ENCODE results near the gene NOBOX.
"Not testable (repeated sequence)": the region's sequence is repeated elsewhere in the genome, so short reads cannot be mapped to it uniquely, and the experiment has no call there.

NOBOX gene

GRCh38 chr7:144403649-144404061, at the start of gene NOBOX:
NOBOX (minus strand) TSS chr7:144403693.
- DNase-seq (ENCODE audit: low read depth in 3 of 3): no peak

GRCh38 chr7:144452064-144452463, 48.6 kb upstream of the NOBOX start:
- no peak for DNase-seq (ENCODE audit: low read depth in 3 of 3)

DNA sequence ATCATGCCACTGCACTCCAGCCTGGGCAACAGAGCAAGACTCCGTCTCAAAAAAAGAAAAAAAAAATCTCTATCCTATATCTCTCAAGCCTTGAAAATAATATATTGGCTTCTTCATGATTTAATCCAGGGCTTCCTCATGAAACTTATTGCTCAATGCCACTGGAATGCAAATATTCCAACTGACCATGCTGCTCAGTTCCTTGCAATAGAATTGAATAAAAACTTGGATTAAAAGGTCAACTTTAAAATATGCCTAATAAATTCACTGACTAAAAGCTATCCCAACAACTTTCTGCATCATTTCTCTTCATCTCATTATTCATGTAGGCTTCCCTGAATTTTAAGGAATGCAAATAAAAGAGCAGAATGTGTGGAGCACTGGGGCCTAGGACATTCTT, 42.1 kb upstream of the NOBOX start:
- DNase-seq (ENCODE audit: low read depth in 3 of 3): no peak

DNA sequence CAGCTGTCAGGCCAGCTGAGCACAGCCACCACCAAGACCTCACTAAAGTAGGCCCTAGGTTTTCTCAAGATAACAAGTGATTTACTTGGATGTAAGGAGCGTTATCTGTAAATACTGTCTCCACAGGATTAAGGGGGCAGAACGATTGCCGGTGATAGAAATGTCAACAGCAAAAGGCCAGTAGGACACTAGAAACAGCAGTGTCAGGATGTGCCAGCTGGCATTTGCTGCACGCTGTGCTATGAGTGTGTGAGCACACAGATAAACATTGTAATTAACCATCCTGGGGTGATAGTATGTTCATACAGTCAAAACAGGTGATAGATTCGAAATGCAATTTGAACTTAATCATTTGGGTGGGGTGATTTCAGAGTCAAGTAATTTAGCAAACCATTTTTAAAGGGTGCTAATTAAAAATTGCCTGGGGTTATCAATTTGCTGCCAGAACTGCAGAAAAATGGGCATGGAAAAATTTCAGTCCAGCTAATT, 36.3 kb upstream of the NOBOX start:
- no peak for DNase-seq (ENCODE audit: low read depth in 3 of 3)

- DNase-seq (ENCODE audit: low read depth in 3 of 3): no peak
These were observed 35.3 kb upstream of the NOBOX start for GRCh38 chr7:144438759-144439158.

- peak in 1 of 3 experiments; percentile 15 for DNase-seq (ENCODE audit: low read depth in 3 of 3)
These were observed 34.1 kb upstream of the NOBOX start for GRCh38 chr7:144437370-144438191.

DNA sequence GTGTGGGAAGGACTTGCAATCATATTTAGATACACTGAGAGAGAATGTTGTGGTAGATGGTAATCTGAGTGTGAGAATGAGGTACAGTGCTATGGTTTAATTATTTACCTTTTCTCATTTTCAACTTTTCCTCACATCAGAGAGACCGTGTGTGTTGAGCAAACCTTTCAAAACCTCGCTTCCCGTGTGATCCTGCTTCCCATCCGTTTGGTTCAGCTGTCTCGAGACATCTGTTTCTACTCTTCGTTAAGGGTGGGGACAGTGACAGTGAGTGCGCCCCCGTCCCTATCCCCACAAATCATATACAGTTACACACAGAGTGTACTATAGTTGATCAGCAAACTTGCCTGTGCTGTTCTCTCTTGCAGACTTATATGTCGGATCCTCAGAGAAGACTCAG, 33.0 kb upstream of the NOBOX start:
- no peak for DNase-seq (ENCODE audit: low read depth in 3 of 3)

- DNase-seq (ENCODE audit: low read depth in 3 of 3): no peak
These were observed 24.9 kb upstream of the NOBOX start for GRCh38 chr7:144428431-144428830.

DNA sequence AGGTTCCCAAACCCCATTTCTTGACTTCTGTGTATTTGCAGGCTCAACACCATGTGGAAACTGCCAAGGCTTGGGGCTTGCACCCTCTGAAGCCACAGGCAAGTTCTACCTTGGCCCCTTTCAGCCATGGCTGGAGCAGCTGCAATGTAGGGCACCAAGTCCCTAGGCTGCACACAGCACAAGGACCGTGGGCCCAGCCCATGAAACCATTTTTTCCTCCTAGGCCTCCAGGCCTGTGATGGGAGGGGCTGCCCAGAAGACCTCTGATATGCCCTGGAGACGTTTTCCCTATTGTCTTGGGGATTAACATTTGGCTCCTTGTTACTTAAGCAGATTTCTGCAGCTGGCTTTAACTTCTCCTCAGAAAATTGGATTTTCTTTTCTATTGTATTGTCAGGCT, 24.0 kb upstream of the NOBOX start:
- DNase-seq (ENCODE audit: low read depth in 3 of 3): not testable (repeated sequence)

GRCh38 chr7:144418931-144419330, 15.4 kb upstream of the NOBOX start:
- DNase-seq (ENCODE audit: low read depth in 3 of 3): not testable (repeated sequence)

DNA sequence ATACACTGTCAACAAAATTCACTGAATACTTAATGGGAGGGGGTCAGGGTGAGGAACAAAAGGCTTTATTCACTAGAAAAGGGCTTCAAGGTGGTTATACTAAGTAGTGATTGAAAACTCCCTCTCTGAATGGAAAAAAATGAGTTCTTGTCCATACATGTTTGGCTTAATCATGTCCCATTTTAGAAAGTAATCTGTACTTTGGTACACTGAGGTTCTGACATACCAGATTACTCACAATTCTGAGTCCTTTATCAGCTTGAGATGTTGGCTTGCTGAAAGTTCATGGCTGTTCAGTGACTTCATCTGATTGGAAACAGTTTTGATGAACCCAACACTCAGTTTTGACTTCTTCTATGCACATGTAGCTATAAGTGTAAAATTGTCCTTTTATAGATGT, 12.8 kb upstream of the NOBOX start:
- no peak for DNase-seq (ENCODE audit: low read depth in 3 of 3)

- no peak for DNase-seq (ENCODE audit: low read depth in 3 of 3)
These were observed 12.4 kb upstream of the NOBOX start for GRCh38 chr7:144415858-144416257.

DNA sequence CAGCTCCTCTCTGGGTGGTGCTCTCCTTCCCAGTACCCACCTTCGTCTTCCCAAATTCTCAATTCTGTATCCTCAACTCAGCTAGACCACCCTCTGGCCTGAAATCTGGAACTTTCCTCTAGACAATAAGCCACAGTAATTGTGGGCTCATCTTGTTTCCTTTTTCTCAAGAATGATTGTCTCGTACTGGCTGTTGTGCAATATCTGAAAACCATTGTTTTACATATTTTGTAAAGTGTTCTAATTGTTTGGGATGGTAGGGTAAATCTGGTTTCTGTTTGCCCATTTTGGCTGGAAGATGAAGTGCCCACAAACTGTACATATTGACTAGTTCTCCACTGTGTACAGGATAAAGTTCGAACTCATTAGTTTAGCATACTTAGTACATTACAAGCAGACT, 11.3 kb upstream of the NOBOX start:
- DNase-seq (ENCODE audit: low read depth in 3 of 3): no peak

DNA sequence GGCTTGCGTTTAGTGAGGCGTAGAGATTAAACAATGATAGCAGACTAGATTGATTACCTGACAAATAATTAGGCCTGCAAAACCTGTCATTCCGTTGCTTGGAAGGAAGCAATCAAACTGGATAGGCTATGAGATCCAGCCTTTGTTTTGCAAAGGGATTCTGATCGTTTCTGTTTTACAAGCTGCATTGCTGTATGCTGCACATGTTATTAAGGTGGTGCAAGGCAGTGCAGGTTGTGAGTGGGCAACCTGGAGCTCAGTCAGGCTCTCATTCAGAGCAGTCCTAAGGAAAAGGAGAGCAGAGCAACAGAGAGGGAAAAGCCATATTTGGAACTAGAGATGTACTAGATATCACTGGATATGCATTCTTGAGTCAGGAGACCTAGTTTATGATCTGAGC, 6.9 kb upstream of the NOBOX start:
- DNase-seq (ENCODE audit: low read depth in 3 of 3): no peak

- DNase-seq (ENCODE audit: low read depth in 3 of 3): no peak
These were observed 4.6 kb upstream of the NOBOX start for GRCh38 chr7:144408121-144408520.

GRCh38 chr7:144407266-144407931, 3.9 kb upstream of the NOBOX start:
- DNase-seq (ENCODE audit: low read depth in 3 of 3): no peak

GRCh38 chr7:144404946-144405345, 1.5 kb upstream of the NOBOX start:
- no peak for DNase-seq (ENCODE audit: low read depth in 3 of 3)

DNA sequence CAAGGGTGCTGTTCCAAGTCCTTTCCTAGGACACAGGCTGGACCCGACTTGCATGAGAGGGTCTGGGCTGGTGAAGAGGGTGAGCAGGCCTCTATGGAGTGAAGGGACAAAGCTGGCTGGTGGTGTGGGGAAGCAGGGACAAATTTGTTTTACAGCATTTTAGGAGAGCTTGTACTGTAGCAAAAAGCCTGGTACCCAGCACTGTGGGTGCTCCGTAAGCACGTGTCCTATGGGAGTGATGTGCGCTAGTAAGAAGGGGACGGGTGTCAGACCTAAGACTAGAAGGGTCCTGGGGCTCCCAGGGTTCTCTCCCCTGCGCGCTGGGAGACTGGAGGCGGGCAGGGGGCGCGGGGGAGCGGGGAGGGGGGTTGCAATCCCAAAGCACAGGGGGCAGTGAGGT, 391 bp downstream of the NOBOX start:
- no peak for DNase-seq (ENCODE audit: low read depth in 3 of 3)

- no peak for DNase-seq (ENCODE audit: low read depth in 3 of 3)
These were observed 2.0 kb downstream of the NOBOX start for GRCh38 chr7:144401490-144401889.

DNA sequence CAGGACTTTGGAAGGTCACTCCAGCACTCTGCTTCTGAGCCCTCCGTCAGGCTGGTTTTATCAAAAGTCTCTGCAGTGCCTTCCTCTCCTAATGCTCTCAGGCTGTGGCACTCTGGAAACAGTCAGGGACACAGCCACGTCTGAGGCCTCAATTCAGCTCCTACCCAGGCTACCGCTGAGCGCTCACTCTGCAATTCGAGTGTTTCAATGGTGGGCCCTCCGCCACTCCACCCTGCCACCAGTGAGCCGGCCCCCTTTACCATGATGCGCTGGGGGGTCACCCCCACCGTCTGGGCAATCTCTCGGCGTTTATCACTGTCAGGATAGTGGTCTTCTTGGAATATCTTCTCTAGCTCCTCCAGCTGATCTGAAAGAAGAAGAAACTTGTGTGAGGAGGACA, 3.5 kb downstream of the NOBOX start:
- DNase-seq (ENCODE audit: low read depth in 3 of 3): no peak

DNA sequence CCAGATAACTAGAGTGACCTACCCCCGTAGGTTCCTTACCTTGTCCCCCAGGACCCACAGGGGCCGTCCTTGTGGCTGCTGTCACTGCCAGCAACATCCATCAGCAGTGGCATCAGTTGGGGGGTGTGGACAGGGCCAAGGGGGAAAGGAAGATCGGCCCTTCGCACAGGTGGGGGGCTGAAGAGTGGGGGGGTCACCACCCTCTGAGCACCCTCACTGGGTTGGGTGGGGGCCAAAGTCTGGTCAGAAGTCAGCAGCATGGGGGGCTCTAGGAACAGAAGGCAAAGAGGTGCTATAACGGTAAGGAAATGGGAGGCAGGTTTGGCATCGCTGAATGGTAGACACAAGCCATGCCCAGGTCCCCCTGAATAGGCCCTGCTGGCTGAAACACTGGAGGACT, 4.6 kb downstream of the NOBOX start:
- no peak for DNase-seq (ENCODE audit: low read depth in 3 of 3)

GRCh38 chr7:144398291-144398690, 5.2 kb downstream of the NOBOX start:
- DNase-seq (ENCODE audit: low read depth in 3 of 3): no peak

GRCh38 chr7:144397086-144397485, 6.4 kb downstream of the NOBOX start:
- DNase-seq (ENCODE audit: low read depth in 3 of 3): no peak

All from stimulated activated CD4-positive, alpha-beta T cell treated with anti-CD3 and anti-CD28 coated beads, TNF-alpha, amount 100 ng/mL, for 4 hours (primary cell).